ENCODE data around the gene TNNI3K.

DNA sequence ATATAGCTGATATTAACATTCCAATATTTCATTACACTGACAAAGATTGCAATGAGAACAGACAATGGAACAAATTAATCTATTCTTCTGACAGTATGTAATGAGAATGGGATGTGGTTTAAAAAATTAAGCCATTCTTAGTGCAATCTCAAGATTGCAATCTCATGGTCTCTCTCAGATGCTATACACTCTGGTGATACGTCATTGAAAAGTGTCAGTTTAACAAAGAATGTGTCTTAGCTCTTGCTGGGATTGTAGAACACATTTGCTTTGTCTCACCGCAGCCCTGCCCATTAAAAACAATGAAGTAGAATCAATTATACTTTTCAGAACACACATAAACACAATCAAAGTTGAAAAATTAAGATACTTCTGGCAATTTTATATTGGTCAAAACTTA, 222.1 kb downstream of the TNNI3K start:
- no peak for TF ChIP-seq POLR2AphosphoS5 (IDR thresholded peaks at IDR 0.05; ENCODE audit: low read depth, low read length)
- no peak for TF ChIP-seq BRCA1 (IDR thresholded peaks at IDR 0.05; ENCODE audit: low read depth, low read length)
- TF ChIP-seq, protein P1, sequence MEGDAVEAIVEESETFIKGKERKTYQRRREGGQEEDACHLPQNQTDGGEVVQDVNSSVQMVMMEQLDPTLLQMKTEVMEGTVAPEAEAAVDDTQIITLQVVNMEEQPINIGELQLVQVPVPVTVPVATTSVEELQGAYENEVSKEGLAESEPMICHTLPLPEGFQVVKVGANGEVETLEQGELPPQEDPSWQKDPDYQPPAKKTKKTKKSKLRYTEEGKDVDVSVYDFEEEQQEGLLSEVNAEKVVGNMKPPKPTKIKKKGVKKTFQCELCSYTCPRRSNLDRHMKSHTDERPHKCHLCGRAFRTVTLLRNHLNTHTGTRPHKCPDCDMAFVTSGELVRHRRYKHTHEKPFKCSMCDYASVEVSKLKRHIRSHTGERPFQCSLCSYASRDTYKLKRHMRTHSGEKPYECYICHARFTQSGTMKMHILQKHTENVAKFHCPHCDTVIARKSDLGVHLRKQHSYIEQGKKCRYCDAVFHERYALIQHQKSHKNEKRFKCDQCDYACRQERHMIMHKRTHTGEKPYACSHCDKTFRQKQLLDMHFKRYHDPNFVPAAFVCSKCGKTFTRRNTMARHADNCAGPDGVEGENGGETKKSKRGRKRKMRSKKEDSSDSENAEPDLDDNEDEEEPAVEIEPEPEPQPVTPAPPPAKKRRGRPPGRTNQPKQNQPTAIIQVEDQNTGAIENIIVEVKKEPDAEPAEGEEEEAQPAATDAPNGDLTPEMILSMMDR (IDR thresholded peaks at IDR 0.05; ENCODE audit: control extremely low read depth in 1 of 3, insufficient read depth in 1 of 3, low read depth in 1 of 3, low read length in 3 of 3) = no peak
- TF ChIP-seq SP2 (IDR thresholded peaks at IDR 0.05; ENCODE audit: low read length) = no peak
- TF ChIP-seq POLR2A (IDR thresholded peaks at IDR 0.05; ENCODE audit: control extremely low read depth in 1 of 2, low read depth in 2 of 2, low read length in 2 of 2) = no peak
- TF ChIP-seq, protein P2, sequence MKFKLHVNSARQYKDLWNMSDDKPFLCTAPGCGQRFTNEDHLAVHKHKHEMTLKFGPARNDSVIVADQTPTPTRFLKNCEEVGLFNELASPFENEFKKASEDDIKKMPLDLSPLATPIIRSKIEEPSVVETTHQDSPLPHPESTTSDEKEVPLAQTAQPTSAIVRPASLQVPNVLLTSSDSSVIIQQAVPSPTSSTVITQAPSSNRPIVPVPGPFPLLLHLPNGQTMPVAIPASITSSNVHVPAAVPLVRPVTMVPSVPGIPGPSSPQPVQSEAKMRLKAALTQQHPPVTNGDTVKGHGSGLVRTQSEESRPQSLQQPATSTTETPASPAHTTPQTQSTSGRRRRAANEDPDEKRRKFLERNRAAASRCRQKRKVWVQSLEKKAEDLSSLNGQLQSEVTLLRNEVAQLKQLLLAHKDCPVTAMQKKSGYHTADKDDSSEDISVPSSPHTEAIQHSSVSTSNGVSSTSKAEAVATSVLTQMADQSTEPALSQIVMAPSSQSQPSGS (IDR thresholded peaks at IDR 0.05; ENCODE audit: low read length) = no peak
- TF ChIP-seq, protein P3, sequence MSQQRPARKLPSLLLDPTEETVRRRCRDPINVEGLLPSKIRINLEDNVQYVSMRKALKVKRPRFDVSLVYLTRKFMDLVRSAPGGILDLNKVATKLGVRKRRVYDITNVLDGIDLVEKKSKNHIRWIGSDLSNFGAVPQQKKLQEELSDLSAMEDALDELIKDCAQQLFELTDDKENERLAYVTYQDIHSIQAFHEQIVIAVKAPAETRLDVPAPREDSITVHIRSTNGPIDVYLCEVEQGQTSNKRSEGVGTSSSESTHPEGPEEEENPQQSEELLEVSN (IDR thresholded peaks at IDR 0.05) = no peak
- TF ChIP-seq TAF1 (IDR thresholded peaks at IDR 0.05; ENCODE audit: low read depth, low read length) = no peak
- no peak for TF ChIP-seq EGR1 (IDR thresholded peaks at IDR 0.05; ENCODE audit: borderline replicate concordance, low read depth, low read length)
- TF ChIP-seq HDAC2 (IDR thresholded peaks at IDR 0.05; ENCODE audit: borderline replicate concordance in 1 of 2, low read depth in 2 of 2, low read length in 2 of 2) = no peak
- TF ChIP-seq SIX5 (IDR thresholded peaks at IDR 0.05; ENCODE audit: low read depth, low read length) = no peak

Data from H1 (cell line).